Effector memory CD4-positive, alpha-beta T cell (primary cell): ENCODE data around the gene NRCAM.

Experiments used
- DNase-seq, 3 donors: peaks; one replicate each; pipeline ENCODE4 v3.0.0-alpha.2; 2020
- H3K27ac ChIP-seq: 2 replicates; pipeline ENCODE4 v1.7.0; 2013; ENCODE audit warnings: mild to moderate bottlenecking, low read length, moderate library complexity; ENCODE audit not compliant: insufficient read depth, poor library complexity, severe bottlenecking
- H3K27me3 ChIP-seq: replicated peaks from 2 replicates; pipeline ENCODE4 v1.7.0; 2013; ENCODE audit warnings: mild to moderate bottlenecking, low read length; ENCODE audit not compliant: insufficient read depth, control insufficient read depth, poor library complexity, severe bottlenecking
- H3K36me3 ChIP-seq: 2 replicates; pipeline ENCODE4 v1.7.0; 2013; ENCODE audit warnings: mild to moderate bottlenecking, low read length, moderate library complexity; ENCODE audit not compliant: control insufficient read depth, insufficient read depth
- H3K4me1 ChIP-seq: 2 replicates; pipeline ENCODE4 v1.7.0; 2013; ENCODE audit warnings: low read length, mild to moderate bottlenecking; ENCODE audit not compliant: control insufficient read depth, insufficient read depth, poor library complexity, severe bottlenecking
- H3K4me3 ChIP-seq: 2 replicates; pipeline ENCODE4 v1.7.0; 2013; ENCODE audit warnings: low read length, low read depth, mild to moderate bottlenecking; ENCODE audit not compliant: insufficient read depth, poor library complexity, severe bottlenecking
- H3K9me3 ChIP-seq: 2 replicates; pipeline ENCODE4 v1.7.0; 2013; ENCODE audit warnings: mild to moderate bottlenecking, low read length, moderate library complexity; ENCODE audit not compliant: control insufficient read depth

The NRCAM gene

GRCh38 chr7:108205311-108205710, 250.9 kb downstream of the NRCAM start:
- no peaks in the 10 kb centered on the region for H3K4me1 ChIP-seq
- no peak overlapping the region for H3K4me3 ChIP-seq
- no peaks in the 10 kb centered on the region for H3K36me3 ChIP-seq
- H3K27ac ChIP-seq, result no peak overlapping the region
- DNase-seq, result no peak
- H3K9me3 ChIP-seq, result no peaks in the 10 kb centered on the region
- H3K27me3 ChIP-seq, result no peaks in the 10 kb centered on the region

- DNase-seq, result no peak
- no peaks in the 10 kb centered on the region for H3K9me3 ChIP-seq
- H3K36me3 ChIP-seq, result no peaks in the 10 kb centered on the region
- H3K27ac ChIP-seq, result no peak overlapping the region
- H3K4me1 ChIP-seq, result no peaks in the 10 kb centered on the region
- H3K27me3 ChIP-seq, result no peaks in the 10 kb centered on the region
- H3K4me3 ChIP-seq, result no peak overlapping the region
Observed at GRCh38 chr7:108204281-108204796, 251.9 kb downstream of the NRCAM start.

- H3K4me3 ChIP-seq, result no peak overlapping the region
- no peaks in the 10 kb centered on the region for H3K27me3 ChIP-seq
- H3K9me3 ChIP-seq, result no peaks in the 10 kb centered on the region
- DNase-seq, result no peak
- H3K27ac ChIP-seq, result no peak overlapping the region
- H3K4me1 ChIP-seq, result no peaks in the 10 kb centered on the region
- no peaks in the 10 kb centered on the region for H3K36me3 ChIP-seq
Observed at GRCh38 chr7:108203537-108203936, 252.7 kb downstream of the NRCAM start.

GRCh38 chr7:108202743-108203142, 253.5 kb downstream of the NRCAM start:
- no peaks in the 10 kb centered on the region for H3K36me3 ChIP-seq
- no peaks in the 10 kb centered on the region for H3K9me3 ChIP-seq
- no peaks in the 10 kb centered on the region for H3K27me3 ChIP-seq
- H3K4me1 ChIP-seq, result no peaks in the 10 kb centered on the region
- no peak overlapping the region for H3K27ac ChIP-seq
- DNase-seq, result no peak
- no peak overlapping the region for H3K4me3 ChIP-seq

- no peaks in the 10 kb centered on the region for H3K4me1 ChIP-seq
- no peaks in the 10 kb centered on the region for H3K9me3 ChIP-seq
- DNase-seq, result no peak
- H3K27ac ChIP-seq, result no peak overlapping the region
- no peaks in the 10 kb centered on the region for H3K27me3 ChIP-seq
- H3K36me3 ChIP-seq, result no peaks in the 10 kb centered on the region
- H3K4me3 ChIP-seq, result no peak overlapping the region
Observed at GRCh38 chr7:108201766-108202165, 254.5 kb downstream of the NRCAM start.

- DNase-seq, result no peak
- no peak overlapping the region for H3K4me3 ChIP-seq
- H3K36me3 ChIP-seq, result no peaks in the 10 kb centered on the region
- H3K4me1 ChIP-seq, result no peaks in the 10 kb centered on the region
- no peaks in the 10 kb centered on the region for H3K9me3 ChIP-seq
- no peak overlapping the region for H3K27ac ChIP-seq
- no peaks in the 10 kb centered on the region for H3K27me3 ChIP-seq
Observed at GRCh38 chr7:108200326-108200725, 255.9 kb downstream of the NRCAM start.

GRCh38 chr7:108197371-108198091, 258.7 kb downstream of the NRCAM start:
- H3K36me3 ChIP-seq, result no peaks in the 10 kb centered on the region

GRCh38 chr7:108196004-108196403, 260.2 kb downstream of the NRCAM start:
- Histone ChIP-seq H3K27ac (no peak overlapping the region), H3K9me3 (no peaks in the 10 kb centered on the region), H3K36me3 (no peaks in the 10 kb centered on the region), H3K4me1 (no peaks in the 10 kb centered on the region), H3K27me3 (no peaks in the 10 kb centered on the region), H3K4me3 (no peak overlapping the region)
- DNase-seq, result no peak

More at GRCh38 chr7:108197371-108198091, 258.7 kb downstream of the NRCAM start:
- Histone ChIP-seq H3K4me1 (no peaks in the 10 kb centered on the region), H3K27ac (no peak overlapping the region), H3K4me3 (no peak overlapping the region), H3K9me3 (no peaks in the 10 kb centered on the region), H3K27me3 (no peaks in the 10 kb centered on the region)
- DNase-seq, result no peak

- H3K27ac ChIP-seq, result no peak overlapping the region
- H3K4me1 ChIP-seq, result no peaks in the 10 kb centered on the region
- H3K9me3 ChIP-seq, result no peaks in the 10 kb centered on the region
- no peak for DNase-seq
- no peaks in the 10 kb centered on the region for H3K36me3 ChIP-seq
- no peak overlapping the region for H3K4me3 ChIP-seq
- no peaks in the 10 kb centered on the region for H3K27me3 ChIP-seq
Observed at GRCh38 chr7:108193594-108194498, 262.4 kb downstream of the NRCAM start.

GRCh38 chr7:108190891-108191290, 265.3 kb downstream of the NRCAM start:
- Histone ChIP-seq H3K9me3 (no peaks in the 10 kb centered on the region), H3K36me3 (no peaks in the 10 kb centered on the region), H3K4me3 (no peak overlapping the region), H3K27ac (no peak overlapping the region), H3K27me3 (no peaks in the 10 kb centered on the region), H3K4me1 (no peaks in the 10 kb centered on the region)
- DNase-seq, result no peak
